Measurements from ENCODE around the gene TENT5C. TPM values are rescaled to one million over a fixed set of nuclear protein-coding genes. Genes with fewer than 3 reads are reported as not detected.

The TENT5C gene
- total and polyA plus RNA-seq, 9 of the 15 experiments (the other 6 are each of a cell fraction or from before 2014, with no cell fraction given) = 1.8 to 7.7 (median 4.0) TPM

- TF ChIP-seq SRSF3 (IDR thresholded peaks at IDR 0.05; ENCODE audit: insufficient read depth, low read length) (no peak), ZBTB40 (IDR thresholded peaks at IDR 0.05) (no peak; the same call in 1 of the 2 replicates), ZBTB40 (CRISPR knock-in tag; IDR thresholded peaks at IDR 0.05) (no peak), TRIM28 (IDR thresholded peaks at IDR 0.05) (0 out of 2 replicates have a peak, but pooled peaks have one; percentile 13), HDAC6 (IDR thresholded peaks at IDR 0.05; ENCODE audit: low read depth, low read length) (no peak), HEY1 (CRISPR knock-in tag; IDR thresholded peaks at IDR 0.05; ENCODE audit: borderline replicate concordance) (no peak), HOMEZ (CRISPR knock-in tag; IDR thresholded peaks at IDR 0.05) (no peak), ZNF407 (IDR thresholded peaks at IDR 0.05; ENCODE audit: low read depth) (no peak)
Observed at GRCh38 chr1:117613969-117614729, 8.3 kb downstream of the TENT5C start (continued).

Data from K562 (cell line).